PC-9 (cell line): Measurements from ENCODE around the gene PRKCB.

ENCODE experiments used
- CTCF ChIP-seq: fragments of 200-600 bp; sonication (generic); conservative IDR thresholded peaks from 2 replicates; pipeline ENCODE4 v1.6.1; 2017; ENCODE audit warnings: mixed run types, antibody characterized with exemption, mild to moderate bottlenecking, moderate library complexity
- EZH2 ChIP-seq: fragments of 200-600 bp; sonication (generic); IDR thresholded peaks from 2 replicates; pipeline ENCODE4 v1.8.0; 2017; ENCODE audit warnings: antibody characterized with exemption, low read depth

GRCh38 chr16:24132797-24133155 lies 297.0 kb downstream of the PRKCB start:
- TF ChIP-seq CTCF (no peak), EZH2 (no peak)
